22Rv1 (cell line): ENCODE data around the gene WDR64.
"Not testable (repeated sequence)": the region's sequence is repeated elsewhere in the genome, so short reads cannot be mapped to it uniquely, and the experiment has no call there.

Experiments used
- H3K27ac ChIP-seq: fragments of 450-650 bp; 2 replicates; pipeline ENCODE4 v1.5.1; 2017
- ZFX ChIP-seq: fragments of 450-650 bp; IDR thresholded peaks from 2 replicates; pipeline ENCODE4 v1.6.1; 2017; ENCODE audit warnings: antibody characterized with exemption, borderline replicate concordance
- TF ChIP-seq, protein P1 (sequence below): fragments of 450-650 bp; IDR thresholded peaks from 2 replicates; pipeline ENCODE4 v1.5.1; 2017; ENCODE audit warnings: mild to moderate bottlenecking

Gene WDR64

DNA sequence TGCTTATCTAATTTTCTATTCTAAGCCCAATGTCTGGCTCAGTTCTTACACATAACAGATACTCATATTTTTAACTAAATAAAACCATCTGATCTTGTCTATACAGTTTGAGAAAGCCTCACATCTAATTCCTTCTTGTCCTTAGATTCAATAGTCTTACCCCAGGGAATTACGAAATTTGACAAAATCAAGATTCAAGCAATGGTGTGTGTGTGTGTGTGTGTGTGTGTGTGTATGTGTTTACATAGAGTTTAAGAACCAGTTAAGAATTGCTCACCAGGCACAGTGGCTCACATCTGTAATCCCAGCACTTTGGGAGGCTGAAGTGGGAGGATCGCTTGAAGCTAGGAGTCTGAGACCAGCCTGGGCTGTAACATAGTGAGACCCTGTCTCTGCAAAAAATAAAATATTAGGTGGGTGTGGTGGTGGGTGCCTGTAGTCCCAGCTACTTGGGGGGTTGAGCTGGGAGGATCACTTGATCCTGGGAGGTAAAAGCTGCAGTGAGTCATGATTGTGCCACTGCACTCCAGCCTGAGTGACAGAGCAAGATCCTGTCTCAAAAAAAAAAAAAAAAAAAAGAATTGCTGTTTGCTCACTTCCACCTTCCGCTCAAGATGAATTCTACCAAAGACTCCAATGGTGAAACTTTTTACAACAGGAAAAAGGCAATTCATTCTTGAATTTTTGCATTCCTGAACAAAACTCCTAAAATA is 6.2 kb downstream of the WDR64 start:
- TF ChIP-seq, protein P1, sequence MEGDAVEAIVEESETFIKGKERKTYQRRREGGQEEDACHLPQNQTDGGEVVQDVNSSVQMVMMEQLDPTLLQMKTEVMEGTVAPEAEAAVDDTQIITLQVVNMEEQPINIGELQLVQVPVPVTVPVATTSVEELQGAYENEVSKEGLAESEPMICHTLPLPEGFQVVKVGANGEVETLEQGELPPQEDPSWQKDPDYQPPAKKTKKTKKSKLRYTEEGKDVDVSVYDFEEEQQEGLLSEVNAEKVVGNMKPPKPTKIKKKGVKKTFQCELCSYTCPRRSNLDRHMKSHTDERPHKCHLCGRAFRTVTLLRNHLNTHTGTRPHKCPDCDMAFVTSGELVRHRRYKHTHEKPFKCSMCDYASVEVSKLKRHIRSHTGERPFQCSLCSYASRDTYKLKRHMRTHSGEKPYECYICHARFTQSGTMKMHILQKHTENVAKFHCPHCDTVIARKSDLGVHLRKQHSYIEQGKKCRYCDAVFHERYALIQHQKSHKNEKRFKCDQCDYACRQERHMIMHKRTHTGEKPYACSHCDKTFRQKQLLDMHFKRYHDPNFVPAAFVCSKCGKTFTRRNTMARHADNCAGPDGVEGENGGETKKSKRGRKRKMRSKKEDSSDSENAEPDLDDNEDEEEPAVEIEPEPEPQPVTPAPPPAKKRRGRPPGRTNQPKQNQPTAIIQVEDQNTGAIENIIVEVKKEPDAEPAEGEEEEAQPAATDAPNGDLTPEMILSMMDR: no peak
- no peak for TF ChIP-seq ZFX

DNA sequence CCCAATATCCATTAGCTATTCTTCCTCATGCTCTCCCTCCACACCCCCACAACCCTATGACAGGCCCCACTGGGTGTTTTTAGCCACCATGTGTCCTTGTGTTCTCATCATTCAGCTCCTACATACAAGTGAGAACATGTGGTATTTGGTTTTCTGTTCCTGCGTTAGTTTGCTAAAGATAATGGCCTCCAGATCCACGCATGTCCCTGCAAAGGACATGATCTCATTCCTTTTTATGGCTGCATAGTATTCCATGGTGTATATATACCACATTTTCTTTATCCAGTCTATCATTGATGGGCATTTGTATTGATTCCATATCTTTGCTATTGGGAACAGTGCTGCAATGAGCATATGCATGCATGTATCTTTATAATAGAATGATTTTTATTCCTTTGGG is 6.9 kb downstream of the WDR64 start:
- H3K27ac ChIP-seq: not testable (repeated sequence)

More for the DNA sequence above, 6.2 kb downstream of the WDR64 start:
- no peak overlapping the region for H3K27ac ChIP-seq

GRCh38 chr1:241660424-241660972 is 8.4 kb downstream of the WDR64 start:
- no peak for TF ChIP-seq ZFX
- TF ChIP-seq, protein P1: no peak
- H3K27ac ChIP-seq: no peak overlapping the region

DNA sequence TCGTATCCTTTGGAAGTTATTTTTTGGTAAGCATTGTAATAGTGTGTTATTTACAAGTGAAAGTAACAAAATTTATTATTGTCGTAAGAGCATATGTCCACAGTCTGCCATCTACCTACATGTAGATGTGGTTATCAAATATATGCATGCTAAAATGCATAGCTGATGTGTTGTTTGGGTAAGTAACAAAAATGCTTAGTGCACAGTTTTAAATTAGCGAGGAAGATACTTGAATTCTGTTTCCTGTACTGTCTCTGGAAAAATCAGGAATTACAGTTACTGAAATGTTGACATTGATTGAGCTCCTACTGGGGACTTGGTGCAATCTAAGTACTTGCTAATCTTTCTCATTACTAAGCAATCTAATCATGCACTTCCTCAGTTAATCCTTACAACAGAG is 14.3 kb downstream of the WDR64 start:
- no peak overlapping the region for H3K27ac ChIP-seq
- TF ChIP-seq ZFX: no peak

DNA sequence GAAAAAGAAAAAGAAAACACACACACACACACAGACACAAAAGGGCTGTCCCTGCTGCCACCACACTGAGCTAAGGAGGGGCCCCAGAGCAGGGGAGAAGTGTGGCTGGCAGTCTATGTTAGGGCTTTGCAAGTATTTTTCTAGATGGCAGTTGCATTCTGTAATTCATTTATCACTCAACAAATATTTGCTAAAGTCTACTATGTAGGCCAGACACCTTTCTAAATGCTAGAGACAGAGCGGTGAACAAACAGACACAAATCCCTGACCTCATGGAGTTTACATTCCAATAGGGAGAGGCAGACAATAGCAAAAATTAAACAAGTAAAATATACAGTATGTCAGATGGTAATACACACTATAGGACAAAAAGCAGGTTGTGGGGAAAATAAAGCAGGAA is 20.2 kb downstream of the WDR64 start:
- no peak overlapping the region for H3K27ac ChIP-seq
- TF ChIP-seq ZFX: no peak
- TF ChIP-seq, protein P1: no peak

DNA sequence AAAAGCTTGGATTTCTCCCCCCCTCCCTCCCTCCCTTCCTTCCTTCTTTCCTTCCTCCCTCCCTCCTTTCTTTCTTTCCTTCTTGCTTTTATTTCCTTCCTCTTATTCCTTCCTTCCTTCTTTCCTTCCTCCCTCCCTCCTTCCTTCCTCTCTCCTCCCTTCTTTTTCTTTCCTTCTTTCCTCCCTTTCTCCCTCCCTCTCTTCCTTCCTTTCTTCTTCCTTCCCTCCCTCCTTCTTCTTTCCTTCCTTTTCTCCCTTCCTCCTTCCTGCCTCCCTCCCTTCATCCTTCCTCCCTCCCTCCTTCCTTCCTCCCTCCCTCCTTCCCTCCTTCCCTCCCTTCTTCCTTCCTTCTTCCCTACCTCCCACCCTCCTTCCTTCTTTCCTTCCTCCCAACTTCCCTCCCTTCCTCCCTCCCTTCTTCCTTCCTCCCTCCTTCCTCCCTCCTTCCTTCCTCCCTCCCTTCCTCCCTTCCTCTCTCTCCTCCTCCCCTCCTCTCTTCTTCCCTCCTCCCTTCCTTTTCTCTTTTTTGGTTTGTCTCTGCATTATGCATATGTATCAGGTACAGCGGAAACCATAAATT is 22.8 kb downstream of the WDR64 start:
- no peak for TF ChIP-seq ZFX
- TF ChIP-seq, protein P1: no peak
- H3K27ac ChIP-seq: no peak overlapping the region

GRCh38 chr1:241675983-241676382 is 23.9 kb downstream of the WDR64 start:
- H3K27ac ChIP-seq: no peak overlapping the region
- TF ChIP-seq ZFX: no peak
- TF ChIP-seq, protein P1: no peak

DNA sequence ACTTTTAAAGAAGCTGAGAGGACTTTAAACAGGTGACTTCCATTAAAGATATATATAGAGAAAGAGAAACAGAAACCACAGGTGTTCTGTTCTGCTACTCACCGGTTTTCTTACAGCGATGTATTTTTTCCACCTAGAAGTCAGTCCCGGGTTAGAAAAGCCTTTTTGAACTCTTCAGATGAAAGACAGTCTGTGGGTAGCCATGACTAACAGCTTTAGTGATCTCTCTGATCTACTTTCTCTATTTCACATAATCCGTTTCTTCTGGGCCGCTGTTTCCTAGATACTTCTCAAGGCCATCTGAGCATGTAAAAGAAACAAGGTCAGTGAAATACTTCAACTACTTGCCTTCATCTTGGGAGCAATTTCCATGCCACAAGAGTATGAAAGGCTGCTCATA is 25.1 kb downstream of the WDR64 start:
- TF ChIP-seq, protein P1: no peak
- no peak for TF ChIP-seq ZFX
- no peak overlapping the region for H3K27ac ChIP-seq
